ENCODE measurements around the gene COL25A1. TPM values are rescaled to one million over a fixed set of nuclear protein-coding genes. Genes with fewer than 3 reads are reported as not detected.

COL25A1 gene
- polyA plus RNA-seq, 2 of the 4 experiments (the other 2 are of a cell fraction) = not detected

- TF ChIP-seq, protein P1, sequence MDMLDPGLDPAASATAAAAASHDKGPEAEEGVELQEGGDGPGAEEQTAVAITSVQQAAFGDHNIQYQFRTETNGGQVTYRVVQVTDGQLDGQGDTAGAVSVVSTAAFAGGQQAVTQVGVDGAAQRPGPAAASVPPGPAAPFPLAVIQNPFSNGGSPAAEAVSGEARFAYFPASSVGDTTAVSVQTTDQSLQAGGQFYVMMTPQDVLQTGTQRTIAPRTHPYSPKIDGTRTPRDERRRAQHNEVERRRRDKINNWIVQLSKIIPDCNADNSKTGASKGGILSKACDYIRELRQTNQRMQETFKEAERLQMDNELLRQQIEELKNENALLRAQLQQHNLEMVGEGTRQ (IDR thresholded peaks at IDR 0.05) = no peak
These were observed 11.0 kb upstream of the COL25A1 start (continued) for GRCh38 chr4:109313168-109314133.

- Histone ChIP-seq H3K4me2 (peak overlapping the region; percentile 87), H3K27ac (no peak overlapping the region), H3K4me1 (peaks cover 11% of the 10 kb centered on the region; the same call in 1 of the 3 replicates), H3K4me3 (peak overlapping the region; percentile 44), H3K9me3 (no peaks in the 10 kb centered on the region)
- TF ChIP-seq ELK1 (IDR thresholded peaks at IDR 0.05; ENCODE audit: low read depth, low read length) = no peak
- ATAC-seq (peak; percentile 47 to 57; a peak in 4 of 6 replicates), DNase-seq (ENCODE audit: low read depth in 1 of 2, low spot score in 1 of 2) (no peak), FAIRE-seq (no peak)
- ChIA-PET CTCF (interaction anchor here (1.4 kb wide), 1 partner anchor 11 kb away, joined by 3 read pairs; no protein-coding TSS in a partner anchor), POLR2A (no interaction called here)
- 3% methylated on average over 7 of the region's 10 CpGs for WGBS (ENCODE audit: missing lambda C conversion rate)
These were observed 660 bp upstream of the COL25A1 start for GRCh38 chr4:109303140-109303496.

GRCh38 chr4:109301651-109302360 is 652 bp downstream of the COL25A1 start:
- ChIA-PET CTCF (no interaction called here), POLR2A (no interaction called here)
- ATAC-seq (peak in 1 of 2 experiments; percentile 38; a peak in 2 of 6 replicates), FAIRE-seq (no peak), DNase-seq (ENCODE audit: low read depth in 1 of 2, low spot score in 1 of 2) (no peak)
- H3K4me2 ChIP-seq = peak overlapping the region; percentile 87
- TF ChIP-seq MAFK (IDR thresholded peaks at IDR 0.05; ENCODE audit: partially characterized antibody) = no peak
- TF ChIP-seq ZSCAN20 (CRISPR knock-in tag; IDR thresholded peaks at IDR 0.05) = no peak
- H3K4me3 ChIP-seq = peak overlapping the region; percentile 44
- WGBS (ENCODE audit: missing lambda C conversion rate) = 28% methylated on average over 34 of the region's 40 CpGs
- H3K4me1 ChIP-seq = peaks cover 11% of the 10 kb centered on the region; the same call in 1 of the 3 replicates
- H3K27ac ChIP-seq = no peak overlapping the region
- H3K9me3 ChIP-seq = no peaks in the 10 kb centered on the region

- WGBS (ENCODE audit: missing lambda C conversion rate) = 0% methylated on average over 3 of the region's 3 CpGs
- no peak overlapping the region for H3K27ac ChIP-seq
- peaks cover 11% of the 10 kb centered on the region; the same call in 1 of the 3 replicates for H3K4me1 ChIP-seq
- TF ChIP-seq MAX (IDR thresholded peaks at IDR 0.05) (no peak), RAD21 (conservative IDR thresholded peaks at IDR 0.05 in 1 of 2, IDR thresholded peaks at IDR 0.05 in 1 of 2) (peak in 1 of 2 experiments; percentile 33; a peak in 3 of 5 replicates), TFCP2L1 (CRISPR knock-in tag; IDR thresholded peaks at IDR 0.05) (no peak), HDAC2 (IDR thresholded peaks at IDR 0.05) (no peak), SMC3 (IDR thresholded peaks at IDR 0.05) (0 out of 3 replicates have a peak, but pooled peaks have one; percentile 10)
- TF ChIP-seq, protein P2, sequence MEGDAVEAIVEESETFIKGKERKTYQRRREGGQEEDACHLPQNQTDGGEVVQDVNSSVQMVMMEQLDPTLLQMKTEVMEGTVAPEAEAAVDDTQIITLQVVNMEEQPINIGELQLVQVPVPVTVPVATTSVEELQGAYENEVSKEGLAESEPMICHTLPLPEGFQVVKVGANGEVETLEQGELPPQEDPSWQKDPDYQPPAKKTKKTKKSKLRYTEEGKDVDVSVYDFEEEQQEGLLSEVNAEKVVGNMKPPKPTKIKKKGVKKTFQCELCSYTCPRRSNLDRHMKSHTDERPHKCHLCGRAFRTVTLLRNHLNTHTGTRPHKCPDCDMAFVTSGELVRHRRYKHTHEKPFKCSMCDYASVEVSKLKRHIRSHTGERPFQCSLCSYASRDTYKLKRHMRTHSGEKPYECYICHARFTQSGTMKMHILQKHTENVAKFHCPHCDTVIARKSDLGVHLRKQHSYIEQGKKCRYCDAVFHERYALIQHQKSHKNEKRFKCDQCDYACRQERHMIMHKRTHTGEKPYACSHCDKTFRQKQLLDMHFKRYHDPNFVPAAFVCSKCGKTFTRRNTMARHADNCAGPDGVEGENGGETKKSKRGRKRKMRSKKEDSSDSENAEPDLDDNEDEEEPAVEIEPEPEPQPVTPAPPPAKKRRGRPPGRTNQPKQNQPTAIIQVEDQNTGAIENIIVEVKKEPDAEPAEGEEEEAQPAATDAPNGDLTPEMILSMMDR (IDR thresholded peaks at IDR 0.05) = peak; percentile 16; the same call in 2 of the 3 replicates
- no peak for FAIRE-seq
- no peaks in the 10 kb centered on the region for H3K9me3 ChIP-seq
- no peak for ATAC-seq
- ChIA-PET POLR2A (no interaction called here), CTCF (no interaction called here)
- H3K4me2 ChIP-seq = no peak overlapping the region
- peak in 1 of 2 experiments; percentile 16 for DNase-seq (ENCODE audit: low read depth in 1 of 2, low spot score in 1 of 2)
- H3K4me3 ChIP-seq = no peak overlapping the region
These were observed 4.0 kb downstream of the COL25A1 start for GRCh38 chr4:109298279-109299010.
